HEK293T (cell line): ENCODE measurements around the gene GAB3.

ENCODE experiments used
- BHLHE40 ChIP-seq: fragments of 450-650 bp; IDR thresholded peaks from 2 replicates; pipeline ENCODE4 v1.6.1; 2016; ENCODE audit warnings: mild to moderate bottlenecking, moderate library complexity, borderline replicate concordance
- FOXM1 ChIP-seq: fragments of 450-650 bp; IDR thresholded peaks from 2 replicates; pipeline ENCODE4 v1.6.1; 2017; ENCODE audit warnings: mild to moderate bottlenecking, borderline replicate concordance

- TF ChIP-seq BHLHE40 (no peak), FOXM1 (no peak)
Observed at GRCh38 chrX:154739952-154740465, 10.9 kb downstream of the GAB3 start.
